ENCODE data around the gene SEC22C. TPM values are rescaled to one million over a fixed set of nuclear protein-coding genes. Genes with fewer than 3 reads are reported as not detected.
A peak's percentile ranks its signal among the peaks of the same experiment; 100 is the strongest.

Gene SEC22C
- polyA plus RNA-seq, 3 donors, result 15.3 to 28.4 (median 27.4) TPM

DNA sequence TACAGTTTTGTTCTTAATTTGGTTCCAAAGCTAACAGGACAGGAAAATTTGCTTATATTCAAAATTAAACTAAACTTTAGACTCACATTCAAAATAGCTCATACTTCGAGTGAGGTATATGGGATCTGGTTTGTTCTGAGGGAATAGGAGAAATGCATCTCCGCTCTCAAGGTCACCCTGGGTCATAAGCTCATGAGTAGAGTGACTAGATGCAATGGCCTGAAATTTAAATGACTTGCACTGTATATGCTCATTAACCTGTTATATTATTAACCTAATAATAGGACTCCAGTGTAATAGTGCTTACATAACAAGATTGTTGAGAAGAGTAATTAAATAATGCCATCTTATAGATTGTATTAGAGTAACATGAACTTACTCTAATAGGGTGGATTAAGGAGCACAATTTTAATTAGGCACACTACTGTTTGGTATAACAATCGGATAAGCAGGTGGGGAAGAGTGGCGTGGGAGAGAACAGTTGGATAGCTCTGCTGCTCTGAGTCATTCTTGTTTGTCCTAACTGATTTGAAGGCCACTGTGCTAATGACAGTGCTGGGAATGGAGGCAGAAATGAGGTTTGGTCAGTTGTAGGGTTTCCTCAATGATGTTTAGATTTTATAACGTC is 23.9 kb upstream of the SEC22C start:
- no peak for DNase-seq
- Histone ChIP-seq H3K4me3 (replicated peaks in 1 of 3; ENCODE audit: low read depth in 2 of 3, low read length in 3 of 3) (no peak overlapping the region), H3K36me3 (replicated peaks in 1 of 2; ENCODE audit: control insufficient read depth in 1 of 2, insufficient read depth in 2 of 2, low read length in 2 of 2) (peaks cover 45 to 67% of the 10 kb centered on the region in 2 donors), H3K4me2 (replicated peaks; ENCODE audit: extremely low read depth, low read length, poor library complexity, severe bottlenecking) (no peak overlapping the region), H3K4me1 (ENCODE audit: control insufficient read depth in 1 of 2, insufficient read depth in 2 of 2, low read length in 2 of 2) (peaks cover 13 to 18% of the 10 kb centered on the region in 2 donors), H4K20me1 (ENCODE audit: insufficient read depth, low read length) (peaks cover 82% of the 10 kb centered on the region), H3K9ac (ENCODE audit: insufficient read depth, low read length, poor library complexity, severe bottlenecking) (no peak overlapping the region), H3K79me2 (ENCODE audit: insufficient read depth, low read length) (peaks cover 99% of the 10 kb centered on the region), H2AFZ (ENCODE audit: insufficient read depth, low read depth, low read length, poor library complexity, severe bottlenecking) (no peak overlapping the region), H3K9me3 (replicated peaks in 1 of 2; ENCODE audit: control insufficient read depth in 1 of 2, insufficient read depth in 1 of 2, low read length in 2 of 2) (no peaks in the 10 kb centered on the region), H3K27me3 (ENCODE audit: control insufficient read depth in 2 of 2, insufficient read depth in 2 of 2, low read length in 2 of 2) (no peaks in the 10 kb centered on the region), H3K27ac (ENCODE audit: low read depth in 1 of 2, low read length in 2 of 2) (no peak overlapping the region)
- intact Hi-C loops (cut with micrococcal nuclease), result loop anchor here in 1 of 2 donors (10.0 kb wide), 3 partner anchors 159 to 1019 kb away; partner anchors contain the start of genes ACKR2, ANO10 and HIGD1A
- peaks cover 25% of the 10 kb centered on the region for H3K4me1 Mint-ChIP-seq
- H3K27me3 Mint-ChIP-seq (ENCODE audit: low read depth in 3 of 3), result peaks cover 0 to 1% (median 1%) of the 10 kb centered on the region in 3 donors
- no peak overlapping the region for H3K4me3 Mint-ChIP-seq
- TF ChIP-seq, protein P1, sequence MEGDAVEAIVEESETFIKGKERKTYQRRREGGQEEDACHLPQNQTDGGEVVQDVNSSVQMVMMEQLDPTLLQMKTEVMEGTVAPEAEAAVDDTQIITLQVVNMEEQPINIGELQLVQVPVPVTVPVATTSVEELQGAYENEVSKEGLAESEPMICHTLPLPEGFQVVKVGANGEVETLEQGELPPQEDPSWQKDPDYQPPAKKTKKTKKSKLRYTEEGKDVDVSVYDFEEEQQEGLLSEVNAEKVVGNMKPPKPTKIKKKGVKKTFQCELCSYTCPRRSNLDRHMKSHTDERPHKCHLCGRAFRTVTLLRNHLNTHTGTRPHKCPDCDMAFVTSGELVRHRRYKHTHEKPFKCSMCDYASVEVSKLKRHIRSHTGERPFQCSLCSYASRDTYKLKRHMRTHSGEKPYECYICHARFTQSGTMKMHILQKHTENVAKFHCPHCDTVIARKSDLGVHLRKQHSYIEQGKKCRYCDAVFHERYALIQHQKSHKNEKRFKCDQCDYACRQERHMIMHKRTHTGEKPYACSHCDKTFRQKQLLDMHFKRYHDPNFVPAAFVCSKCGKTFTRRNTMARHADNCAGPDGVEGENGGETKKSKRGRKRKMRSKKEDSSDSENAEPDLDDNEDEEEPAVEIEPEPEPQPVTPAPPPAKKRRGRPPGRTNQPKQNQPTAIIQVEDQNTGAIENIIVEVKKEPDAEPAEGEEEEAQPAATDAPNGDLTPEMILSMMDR (IDR thresholded peaks at IDR 0.05), result no peak
- WGBS (ENCODE audit: insufficient coverage), result 100% methylated on average over 2 of the region's 5 CpGs
- H3K27ac Mint-ChIP-seq, result peak overlapping the region in 2 of 7 donors; percentile 42 to 60
- H3K9me3 Mint-ChIP-seq, result no peaks in the 10 kb centered on the region
- peaks cover 45 to 58% of the 10 kb centered on the region in 2 donors for H3K36me3 Mint-ChIP-seq

GRCh38 chr3:42602961-42603360 is 21.2 kb upstream of the SEC22C start:
- TF ChIP-seq, protein P1 (IDR thresholded peaks at IDR 0.05), result no peak
- DNase-seq, result no peak
- H3K27ac ChIP-seq (ENCODE audit: low read depth in 1 of 2, low read length in 2 of 2), result peak overlapping the region in 1 of 2 donors; percentile 9
- H3K36me3 ChIP-seq (replicated peaks in 1 of 2; ENCODE audit: control insufficient read depth in 1 of 2, insufficient read depth in 2 of 2, low read length in 2 of 2), result peaks cover 24 to 41% of the 10 kb centered on the region in 2 donors
- Mint-ChIP-seq H3K27ac (no peak overlapping the region), H3K36me3 (peaks cover 22 to 32% of the 10 kb centered on the region in 2 donors), H3K9me3 (peaks cover 0 to 1% (median 0%) of the 10 kb centered on the region in 7 donors), H3K4me1 (peaks cover 26% of the 10 kb centered on the region), H3K4me3 (no peak overlapping the region), H3K27me3 (ENCODE audit: low read depth in 3 of 3) (peaks cover 0 to 3% (median 1%) of the 10 kb centered on the region in 3 donors)
- WGBS (ENCODE audit: insufficient coverage), result no CpG with 5 or more reads among the region's 1 CpG
- H3K79me2 ChIP-seq (ENCODE audit: insufficient read depth, low read length), result peaks cover 72% of the 10 kb centered on the region
- H3K4me1 ChIP-seq (ENCODE audit: control insufficient read depth in 1 of 2, insufficient read depth in 2 of 2, low read length in 2 of 2), result peaks cover 19 to 27% of the 10 kb centered on the region in 2 donors
- H3K4me3 ChIP-seq (replicated peaks in 1 of 3; ENCODE audit: low read depth in 2 of 3, low read length in 3 of 3), result no peak overlapping the region
- H2AFZ ChIP-seq (ENCODE audit: insufficient read depth, low read depth, low read length, poor library complexity, severe bottlenecking), result no peak overlapping the region
- no peaks in the 10 kb centered on the region for H3K27me3 ChIP-seq (ENCODE audit: control insufficient read depth in 2 of 2, insufficient read depth in 2 of 2, low read length in 2 of 2)
- no peak overlapping the region for H3K9ac ChIP-seq (ENCODE audit: insufficient read depth, low read length, poor library complexity, severe bottlenecking)
- H3K4me2 ChIP-seq (replicated peaks; ENCODE audit: extremely low read depth, low read length, poor library complexity, severe bottlenecking), result no peak overlapping the region
- H3K9me3 ChIP-seq (replicated peaks in 1 of 2; ENCODE audit: control insufficient read depth in 1 of 2, insufficient read depth in 1 of 2, low read length in 2 of 2), result no peaks in the 10 kb centered on the region
- intact Hi-C loops (cut with micrococcal nuclease), result loop anchor here in 1 of 2 donors (10.0 kb wide), 3 partner anchors 162 to 1022 kb away; partner anchors contain the start of genes ACKR2, ANO10 and HIGD1A
- peaks cover 57% of the 10 kb centered on the region for H4K20me1 ChIP-seq (ENCODE audit: insufficient read depth, low read length)
